AML-193 (cell line): ENCODE measurements around the gene PIAS1.
"Not testable (repeated sequence)": the region's sequence is repeated elsewhere in the genome, so short reads cannot be mapped to it uniquely, and the experiment has no call there.

Source experiments
- DNase-seq, 2 experiments: peaks; one replicate each; lab custom pipeline; 2025; lab: John Stamatoyannopoulos, UW

The PIAS1 gene

DNA sequence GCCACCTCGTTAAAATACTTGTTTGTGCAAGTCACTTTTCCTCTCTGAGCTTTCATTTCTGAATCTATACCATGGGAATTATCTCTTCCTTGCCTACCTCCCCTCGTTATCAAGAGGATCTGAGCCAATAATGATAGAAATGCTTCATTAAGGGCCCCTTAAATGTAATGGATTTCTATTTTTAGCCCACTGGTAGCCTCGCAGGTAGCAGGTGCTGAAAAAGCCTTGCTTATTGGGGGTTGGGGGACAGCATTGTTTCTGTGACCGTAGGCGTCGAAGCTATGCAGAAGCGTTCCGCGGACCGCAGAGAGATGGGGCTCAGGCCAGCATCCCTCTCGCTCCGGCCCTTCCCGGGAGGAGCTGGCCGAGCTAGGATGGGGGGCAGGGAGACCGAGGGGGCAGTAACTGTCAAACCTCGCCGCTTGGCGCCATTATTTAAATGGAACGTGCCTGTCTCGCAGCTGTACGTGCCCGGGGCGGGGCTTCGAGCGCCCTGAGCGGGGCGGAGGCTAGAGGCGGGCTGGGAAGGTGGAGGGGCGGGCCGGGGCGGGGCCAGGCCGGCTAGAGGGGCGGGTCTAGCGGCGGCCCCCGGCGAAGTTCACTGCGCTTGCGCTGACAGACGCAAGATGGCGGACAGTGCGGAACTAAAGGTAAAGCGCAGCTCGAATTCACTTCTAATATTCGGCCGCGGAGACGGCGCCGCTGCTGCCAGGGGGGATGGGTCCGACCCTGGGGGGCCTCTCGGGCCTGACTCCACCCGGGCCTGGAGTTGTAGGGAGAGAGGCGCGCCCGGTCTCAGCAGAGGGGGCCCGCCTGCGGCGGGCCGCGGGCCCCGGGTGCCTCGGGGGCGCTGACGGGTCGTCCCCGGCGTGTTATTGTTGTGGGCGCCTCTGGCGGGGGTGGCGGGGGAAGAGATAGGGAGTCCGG lies at the start of gene PIAS1:
Gene PIAS1, plus strand, starts transcription at position 615 of the 927 bp plus-strand sequence. Its CDS starts 12 bp downstream, at position 627.
- DNase-seq, result peak; percentile 81 to 87

DNA sequence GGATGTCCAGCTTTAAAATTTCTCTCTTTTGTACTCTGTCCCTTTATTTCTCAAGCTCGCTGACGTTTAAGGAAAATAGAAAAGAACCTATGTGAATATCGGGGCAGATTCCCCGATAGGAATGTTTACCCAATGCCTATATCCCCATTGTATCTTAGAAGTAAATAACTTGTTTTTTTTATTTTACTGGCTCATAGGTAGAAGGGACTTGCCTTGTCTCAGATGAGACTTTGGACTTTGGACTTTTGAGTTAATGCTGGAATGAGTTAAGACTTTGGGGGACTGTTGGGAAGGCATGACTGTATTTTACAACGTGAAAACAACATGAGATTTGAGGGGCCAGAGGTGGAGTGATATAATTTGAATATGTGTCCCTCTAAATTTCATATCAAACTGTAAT lies 46.5 kb upstream of the PIAS1 start:
- DNase-seq, result not testable (repeated sequence)

DNA sequence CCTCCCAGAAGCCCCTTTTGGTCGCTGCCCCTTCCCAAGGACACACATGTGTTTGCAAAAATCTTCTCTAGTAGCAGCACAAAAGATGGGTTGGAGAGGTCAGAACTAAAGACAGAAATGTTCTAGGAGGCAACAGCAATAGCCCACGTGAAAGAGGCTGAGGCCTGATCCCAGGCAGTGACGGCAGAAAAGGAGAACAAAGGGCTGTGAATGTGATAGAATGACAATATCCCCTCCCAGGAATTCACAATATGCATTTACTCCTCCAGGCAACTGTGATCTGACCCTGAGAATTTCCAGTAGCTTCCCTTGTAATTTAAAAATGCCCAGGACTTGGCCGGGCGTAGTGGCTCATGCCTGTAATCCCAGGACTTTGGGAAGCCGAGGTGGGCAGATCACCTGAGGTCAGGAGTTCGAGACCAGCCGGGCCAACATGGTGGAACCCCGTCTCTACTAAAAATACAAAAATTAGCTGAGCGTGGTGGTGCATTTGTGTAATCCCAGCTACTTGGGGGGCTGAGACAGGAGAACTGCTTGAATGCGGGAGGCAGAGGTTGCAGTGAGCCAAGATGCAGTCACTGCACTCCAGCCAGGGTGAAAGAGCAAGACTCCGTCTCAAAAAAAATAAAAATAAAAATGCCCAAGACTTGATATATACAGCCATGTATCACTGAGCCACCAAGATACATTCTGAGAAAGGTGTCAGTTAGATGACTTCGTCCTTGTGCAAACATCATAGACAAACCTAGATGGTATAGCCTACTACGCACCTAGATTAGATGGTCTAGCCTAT lies 43.6 kb upstream of the PIAS1 start:
- DNase-seq, result no peak

DNA sequence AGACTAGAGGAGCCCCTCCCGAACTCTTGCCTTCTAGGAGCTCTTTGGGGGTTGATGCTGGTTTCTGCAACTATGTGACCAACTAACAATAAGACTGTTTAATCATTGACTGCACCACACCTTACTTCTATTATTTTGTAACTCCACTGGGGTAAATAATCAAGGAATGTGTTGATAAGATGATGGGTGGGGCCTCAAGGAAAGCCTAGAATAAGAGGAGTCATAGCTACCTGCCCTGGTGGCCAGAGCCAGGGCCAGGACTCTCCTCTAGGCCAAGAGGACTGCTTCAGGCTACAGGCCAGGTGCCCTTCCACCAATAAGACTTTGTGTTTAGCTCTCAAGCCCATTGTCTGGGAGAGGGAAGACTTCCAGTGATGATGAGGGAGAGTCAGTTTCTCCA lies 41.2 kb upstream of the PIAS1 start:
- DNase-seq, result no peak

DNA sequence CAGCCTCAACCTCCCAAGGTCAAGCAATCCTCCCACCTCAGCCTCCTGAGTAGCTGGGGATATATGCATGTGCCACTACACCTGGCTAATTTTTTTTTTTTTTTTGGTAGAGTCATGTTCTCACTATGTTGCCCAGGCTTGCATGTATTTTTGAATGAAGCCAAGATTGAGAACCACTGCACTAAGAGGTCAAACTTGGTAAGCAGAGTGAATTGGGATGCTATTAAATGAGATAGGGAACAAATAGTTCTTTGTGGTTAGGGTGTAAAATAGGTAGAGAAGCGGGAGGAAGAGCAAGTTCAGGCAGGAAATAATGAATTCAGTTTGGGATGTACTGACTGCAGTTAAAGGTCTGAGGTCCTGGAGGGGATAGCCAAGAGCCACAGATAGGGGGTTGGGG lies 39.9 kb upstream of the PIAS1 start:
- DNase-seq, result no peak

DNA sequence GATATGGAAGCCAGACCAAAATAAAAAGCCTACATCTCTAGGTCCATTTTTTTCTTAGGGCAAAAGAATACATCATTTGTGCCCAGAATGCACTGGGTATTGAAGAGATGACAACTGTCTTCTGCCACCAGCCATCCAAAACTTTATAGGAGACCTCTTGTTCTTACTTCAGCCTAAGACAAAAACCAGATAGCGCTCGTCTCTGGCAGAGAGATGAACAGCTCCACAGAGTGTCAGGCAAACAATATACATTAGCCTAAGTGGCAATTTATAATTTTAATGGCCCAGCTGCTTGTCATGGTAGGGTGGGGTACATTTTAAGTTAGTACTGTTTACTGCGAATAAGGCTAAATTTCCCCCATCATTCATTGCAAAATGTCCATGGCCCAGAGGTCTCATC lies 38.9 kb upstream of the PIAS1 start:
- DNase-seq, result no peak

DNA sequence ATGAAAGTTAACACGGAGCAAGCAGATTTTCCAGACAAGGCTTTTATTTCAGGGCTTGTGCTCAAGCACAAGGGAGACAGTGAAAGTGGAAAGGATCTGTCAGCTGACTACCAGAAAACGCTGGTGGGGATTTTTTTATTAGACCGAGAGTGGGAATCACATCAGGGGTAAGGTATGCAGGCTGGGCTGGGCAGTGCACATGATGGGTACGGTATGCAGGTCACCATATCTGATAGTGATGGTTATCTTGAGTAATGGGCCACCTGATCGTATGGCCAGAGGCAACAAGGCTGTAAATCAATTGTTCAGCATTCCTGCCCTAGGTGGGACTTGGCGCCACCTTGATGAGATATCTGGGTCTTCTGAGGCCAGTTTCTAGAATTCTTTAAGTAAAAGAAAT lies 36.9 kb upstream of the PIAS1 start:
- DNase-seq, result no peak

GRCh38 chr15:68018797-68019444 lies 35.2 kb upstream of the PIAS1 start:
- no peak for DNase-seq

DNA sequence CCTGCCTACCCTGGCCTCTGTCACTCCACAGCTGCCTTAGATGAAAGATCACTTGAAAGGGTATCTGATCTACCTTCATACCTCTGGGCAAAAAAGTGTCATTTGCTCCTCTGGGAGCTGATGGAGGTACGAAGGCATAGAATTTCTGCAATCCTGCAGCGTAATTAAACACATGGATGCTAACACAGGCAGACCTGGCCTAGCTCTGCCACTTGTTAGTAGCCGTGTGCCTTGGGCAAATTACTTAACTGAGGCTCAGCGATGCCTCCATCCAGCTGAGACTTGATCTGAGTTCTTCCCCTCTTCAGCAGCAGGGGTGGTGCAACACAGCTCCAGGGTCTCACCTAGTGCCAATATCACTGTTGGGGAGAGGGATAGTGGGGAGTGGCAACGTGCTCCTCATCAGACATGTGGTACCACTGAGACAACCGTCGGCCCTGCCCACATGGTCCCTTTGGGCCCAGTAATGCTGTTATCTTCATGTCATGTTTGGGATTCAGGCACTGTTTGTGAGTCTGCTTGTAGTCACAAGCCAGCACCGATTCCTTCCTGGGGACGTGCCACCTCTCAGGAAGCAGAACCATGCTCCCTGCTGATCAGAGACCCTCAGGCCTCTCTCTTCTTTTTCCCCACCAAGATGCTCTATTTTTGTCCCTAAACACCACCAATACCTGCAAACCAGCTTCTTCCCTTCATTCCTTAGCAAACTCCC lies 34.1 kb upstream of the PIAS1 start:
- DNase-seq, result no peak

DNA sequence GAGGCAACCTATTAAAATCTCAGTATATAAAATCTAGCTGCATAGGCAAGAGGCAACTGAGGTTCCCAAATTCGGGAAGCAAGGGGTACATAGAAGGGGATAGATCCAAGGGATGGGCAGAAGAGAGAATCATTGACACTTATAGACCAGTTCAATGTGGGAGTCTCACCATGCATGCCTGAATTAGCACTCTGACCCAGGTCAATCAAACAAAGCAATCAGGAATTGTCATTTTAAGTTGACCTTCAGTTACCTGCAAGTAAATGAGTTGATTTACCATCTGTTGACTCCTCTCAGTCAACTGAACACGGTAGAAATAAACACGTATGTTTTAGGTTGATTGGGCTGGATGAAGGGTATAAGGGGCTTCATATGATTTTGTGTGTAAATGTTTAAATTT lies 33.4 kb upstream of the PIAS1 start:
- DNase-seq, result no peak

- DNase-seq, result no peak
Measured at GRCh38 chr15:68022061-68022460, 32.1 kb upstream of the PIAS1 start.

DNA sequence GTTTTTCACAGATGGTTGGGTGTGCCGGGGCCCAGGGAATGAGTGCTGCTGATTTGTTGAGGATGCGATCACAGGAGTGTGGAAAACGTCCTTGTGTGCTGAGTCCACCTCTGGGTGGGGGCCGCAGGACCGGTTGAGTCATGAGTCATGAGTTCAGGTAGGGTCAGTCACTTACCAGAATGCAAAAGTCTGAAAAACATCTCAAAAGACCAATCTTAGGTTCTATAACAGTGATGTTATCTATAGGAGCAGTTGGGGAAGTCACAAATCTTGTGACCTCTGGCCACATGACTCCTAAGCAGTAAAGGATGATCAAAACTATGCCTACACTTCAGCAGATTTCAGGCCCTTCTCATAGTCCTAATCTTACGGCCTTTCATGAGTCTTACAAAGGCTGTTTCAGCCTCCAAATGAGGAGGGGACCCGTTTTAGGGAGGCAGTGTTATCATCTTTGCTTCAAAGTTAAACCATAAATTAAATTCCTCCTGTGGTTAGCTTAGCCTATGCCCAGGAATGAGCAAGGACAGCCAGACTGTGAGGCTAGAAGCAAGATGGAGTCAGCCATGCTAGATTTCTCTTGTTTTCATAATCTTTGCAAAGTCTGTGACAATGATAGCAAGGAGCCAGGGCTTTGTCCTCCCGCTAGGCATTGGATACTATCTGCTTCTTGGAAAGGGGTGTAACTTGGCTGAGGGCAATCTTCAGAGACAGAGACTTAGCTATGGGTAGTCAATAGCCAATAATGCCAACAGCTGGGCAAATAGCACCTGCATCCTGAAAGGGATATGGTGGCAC lies 30.6 kb upstream of the PIAS1 start:
- no peak for DNase-seq

DNA sequence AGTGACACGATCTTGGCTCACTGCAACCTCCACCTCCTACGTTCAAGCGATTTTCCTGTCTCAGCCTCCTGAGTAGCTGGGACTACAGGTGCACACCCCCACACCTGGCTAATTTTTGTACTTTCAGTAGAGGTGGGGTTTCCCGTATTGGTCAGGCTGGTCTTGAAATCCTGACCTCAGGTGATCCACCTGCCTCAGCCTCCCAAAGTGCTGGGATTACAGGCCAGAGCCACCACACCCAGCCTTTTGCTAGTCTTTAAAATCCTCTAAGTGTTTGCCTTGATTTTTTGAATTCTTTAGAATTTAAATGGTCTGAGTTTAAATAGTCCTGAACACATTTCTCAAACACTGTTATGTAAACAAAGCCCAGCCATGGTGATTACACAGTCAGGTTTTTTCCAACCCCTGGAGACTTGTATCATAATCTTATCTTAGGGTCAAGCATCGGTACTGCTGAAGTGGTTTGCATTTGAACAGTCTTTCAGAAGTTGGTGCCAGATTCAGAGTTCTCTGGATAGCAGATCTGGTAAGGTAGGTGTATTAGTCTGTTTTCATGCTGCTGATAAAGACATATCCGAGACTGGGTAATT lies 28.2 kb upstream of the PIAS1 start:
- no peak for DNase-seq

DNA sequence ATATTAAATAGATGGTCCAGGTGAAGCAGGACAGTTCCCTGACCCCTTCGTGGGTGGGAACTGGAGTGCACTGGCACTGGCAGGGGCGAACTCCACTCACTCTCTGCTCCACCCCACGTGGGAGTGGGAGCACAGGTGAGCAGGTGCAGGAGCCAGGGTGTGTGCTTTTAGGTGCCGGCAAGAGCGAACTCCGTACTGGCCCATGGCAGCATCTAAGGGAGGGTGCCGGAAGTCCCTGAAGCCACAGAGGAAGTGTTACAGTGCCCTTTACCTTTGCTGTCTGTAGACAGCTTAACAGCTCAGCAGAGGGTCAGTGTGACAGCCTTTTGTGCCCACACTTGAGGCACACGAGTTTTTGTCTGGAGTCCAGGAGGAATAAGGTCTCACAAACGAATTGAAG lies 26.7 kb upstream of the PIAS1 start:
- DNase-seq, result no peak

- DNase-seq, result no peak
Measured at GRCh38 chr15:68028137-68028887, 25.8 kb upstream of the PIAS1 start.

GRCh38 chr15:68028888-68029207 lies 25.3 kb upstream of the PIAS1 start:
- no peak for DNase-seq

DNA sequence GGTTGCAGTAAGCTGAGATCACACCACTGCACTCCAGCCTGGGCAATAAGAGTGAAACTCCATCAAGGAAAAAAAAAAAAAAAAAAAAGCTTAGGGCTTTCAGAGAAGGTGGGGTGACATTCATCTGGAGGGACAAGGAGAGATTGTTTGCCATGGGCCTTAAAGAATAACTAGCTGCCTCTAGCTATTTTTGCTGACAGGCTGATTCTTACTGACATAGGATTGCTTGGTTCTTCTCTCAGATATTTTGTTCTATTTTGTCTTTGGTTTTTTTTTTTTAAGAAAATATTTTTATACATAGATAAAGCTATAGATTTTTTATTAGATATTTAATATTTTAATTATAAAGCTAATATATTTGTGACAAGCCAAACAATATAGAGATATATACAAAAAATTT lies 24.2 kb upstream of the PIAS1 start:
- DNase-seq, result no peak

GRCh38 chr15:68031404-68031803 lies 22.7 kb upstream of the PIAS1 start:
- DNase-seq, result peak; percentile 43 to 44

DNA sequence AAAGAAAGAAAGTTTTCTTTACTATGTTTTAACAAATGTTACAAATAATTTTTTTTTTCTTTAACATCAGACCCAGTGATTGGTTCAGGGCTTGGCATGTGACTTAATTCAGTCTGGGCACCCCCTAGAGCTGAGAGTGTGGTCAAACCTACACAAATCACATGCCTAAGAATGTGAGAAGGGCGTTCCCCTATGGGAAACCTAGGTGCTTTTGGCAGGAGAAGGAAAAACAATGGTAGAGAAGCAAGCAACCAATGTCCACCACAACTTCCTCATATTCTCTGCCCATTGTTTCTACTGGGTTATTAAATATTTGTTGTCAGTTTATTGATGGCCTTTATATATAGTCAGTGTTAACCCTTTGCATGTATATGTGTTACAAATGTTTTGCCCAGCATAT lies 21.4 kb upstream of the PIAS1 start:
- peak; percentile 17 to 23 for DNase-seq

DNA sequence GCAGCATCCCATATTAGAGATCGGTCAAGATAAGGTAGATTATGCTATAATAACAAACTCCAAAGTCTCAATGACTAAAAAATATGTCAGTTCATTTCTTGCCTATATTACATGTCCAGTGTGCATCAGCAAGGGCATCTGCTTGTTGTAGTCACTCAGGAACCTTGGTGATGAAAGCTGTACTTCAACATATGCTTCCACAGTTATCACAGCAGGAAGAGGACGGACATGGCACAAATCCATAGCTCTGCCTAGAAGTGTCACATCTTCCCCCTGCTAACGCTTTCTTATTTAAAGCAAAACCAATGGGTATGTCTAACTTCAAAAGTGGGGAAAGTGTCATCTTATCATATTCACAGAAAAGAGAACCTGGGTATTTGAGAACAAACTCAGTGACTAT lies 20.0 kb upstream of the PIAS1 start:
- no peak for DNase-seq
